Mesenchymal stem cell (in vitro differentiated cells and primary cell): ENCODE results near the gene DNAH5.

Experiments
- DNase-seq: peaks from one replicate; pipeline ENCODE4 v3.0.0-alpha.2; 2013
- H2AFZ ChIP-seq: one replicate; pipeline ENCODE4 v1.6.1; 2013; ENCODE audit warnings: low read depth, mild to moderate bottlenecking, control low read depth, inconsistent platforms, low read length, moderate library complexity
- H2AK5ac ChIP-seq: 2 replicates; pipeline ENCODE4 v1.6.1; 2013; ENCODE audit warnings: low read length, moderate library complexity, mild to moderate bottlenecking, inconsistent platforms; ENCODE audit not compliant: severe bottlenecking
- H2BK120ac ChIP-seq: one replicate; pipeline ENCODE4 v1.6.1; 2013; ENCODE audit warnings: low read depth, mild to moderate bottlenecking, inconsistent platforms, low read length, moderate library complexity
- H2BK12ac ChIP-seq, 2 experiments: one replicate each; pipeline ENCODE4 v1.6.1; 2013; ENCODE audit warnings: inconsistent platforms in 2 of 2, low read length in 2 of 2, mild to moderate bottlenecking in 2 of 2, moderate library complexity in 2 of 2, control low read depth in 1 of 2
- H2BK15ac ChIP-seq: one replicate; pipeline ENCODE4 v1.6.1; 2013; ENCODE audit warnings: mild to moderate bottlenecking, low read depth, inconsistent platforms; ENCODE audit not compliant: poor library complexity, severe bottlenecking
- H2BK5ac ChIP-seq: 2 replicates; pipeline ENCODE4 v1.6.1; 2013; ENCODE audit warnings: low read depth, mild to moderate bottlenecking, low read length, control low read depth, inconsistent platforms; ENCODE audit not compliant: poor library complexity, severe bottlenecking
- H3K14ac ChIP-seq, 2 experiments: one replicate each; pipeline ENCODE4 v1.6.1; 2013; ENCODE audit warnings: inconsistent platforms in 2 of 2, low read length in 2 of 2, control low read depth in 1 of 2, mild to moderate bottlenecking in 1 of 2, moderate library complexity in 1 of 2
- H3K18ac ChIP-seq, 2 experiments: one replicate each; pipeline ENCODE4 v1.6.1; 2013; ENCODE audit warnings: inconsistent platforms in 2 of 2, low read length in 2 of 2, control low read depth in 1 of 2, low read depth in 1 of 2, mild to moderate bottlenecking in 1 of 2
- H3K23ac ChIP-seq, 2 experiments: one replicate each; pipeline ENCODE4 v1.6.1; 2013; ENCODE audit warnings: inconsistent platforms in 2 of 2, low read length in 2 of 2, mild to moderate bottlenecking in 2 of 2, moderate library complexity in 2 of 2, control low read depth in 1 of 2
- H3K27ac ChIP-seq: 2 replicates; pipeline ENCODE4 v1.5.1; 2013; ENCODE audit warnings: mild to moderate bottlenecking, moderate library complexity, low read length, control low read depth, inconsistent platforms; ENCODE audit not compliant: poor library complexity, severe bottlenecking
- H3K27me3 ChIP-seq, 2 experiments: 2 replicates each; pipeline versions ENCODE4 v1.6.1 to v1.7.0; 2013; ENCODE audit warnings: low read length in 2 of 2, mild to moderate bottlenecking in 2 of 2, moderate library complexity in 2 of 2, control low read depth in 1 of 2, inconsistent platforms in 1 of 2; ENCODE audit not compliant: control insufficient read depth in 1 of 2, insufficient read depth in 1 of 2
- H3K36me3 ChIP-seq, 2 experiments: 2 replicates each; pipeline versions ENCODE4 v1.6.1 to v1.7.0; 2013; ENCODE audit warnings: low read length in 2 of 2, control low read depth in 1 of 2, inconsistent platforms in 1 of 2, low read depth in 1 of 2, mild to moderate bottlenecking in 1 of 2; ENCODE audit not compliant: insufficient read depth in 2 of 2, control insufficient read depth in 1 of 2
- H3K4ac ChIP-seq, 2 experiments: one replicate each; pipeline ENCODE4 v1.6.1; 2013; ENCODE audit warnings: inconsistent platforms in 2 of 2, low read length in 2 of 2, mild to moderate bottlenecking in 2 of 2, moderate library complexity in 2 of 2, control low read depth in 1 of 2, low read depth in 1 of 2
- H3K4me1 ChIP-seq: 2 replicates; pipeline ENCODE4 v1.6.1; 2013; ENCODE audit warnings: low read depth, low read length, control low read depth; ENCODE audit not compliant: control insufficient read depth, insufficient read depth
- H3K4me2 ChIP-seq: 2 replicates; pipeline ENCODE4 v1.6.1; 2013; ENCODE audit warnings: low read length, mild to moderate bottlenecking, inconsistent platforms; ENCODE audit not compliant: poor library complexity, severe bottlenecking
- H3K4me3 ChIP-seq, 2 experiments: 2 replicates each; pipeline versions ENCODE4 v1.5.1 to v1.7.0; 2013; ENCODE audit warnings: low read length in 2 of 2, mild to moderate bottlenecking in 2 of 2, control low read depth in 1 of 2, low read depth in 1 of 2; ENCODE audit not compliant: insufficient read depth in 1 of 2
- H3K79me1 ChIP-seq: replicated peaks from 2 replicates; pipeline ENCODE4 v1.6.1; 2013; ENCODE audit warnings: mild to moderate bottlenecking, control low read depth, low read length, inconsistent platforms; ENCODE audit not compliant: poor library complexity, severe bottlenecking
- H3K9ac ChIP-seq: 2 replicates; pipeline ENCODE4 v1.7.0; 2013; ENCODE audit warnings: mild to moderate bottlenecking, low read length, moderate library complexity
- H3K9me3 ChIP-seq: 2 replicates; pipeline ENCODE4 v1.7.0; 2013; ENCODE audit warnings: mild to moderate bottlenecking, low read length; ENCODE audit not compliant: control insufficient read depth
- H4K8ac ChIP-seq: one replicate; pipeline ENCODE4 v1.6.1; 2013; ENCODE audit warnings: inconsistent platforms, mild to moderate bottlenecking, low read length, moderate library complexity
- H4K91ac ChIP-seq: one replicate; pipeline ENCODE4 v1.6.1; 2013; ENCODE audit warnings: mild to moderate bottlenecking, low read length, inconsistent platforms
- WGBS: methylation state at CpG from one replicate; pipeline ENCODE4 v1.1.7; 2013; ENCODE audit warnings: mixed read lengths; 5-methylcytosine and 5-hydroxymethylcytosine counted together

DNAH5 gene

GRCh38 chr5:13692172-13692571 lies 252.3 kb downstream of the DNAH5 start:
- Histone ChIP-seq H3K4ac (no peak overlapping the region), H3K4me3 (no peak overlapping the region), H3K23ac (no peak overlapping the region), H3K14ac (no peak overlapping the region), H2AK5ac (no peak overlapping the region), H3K18ac (no peak overlapping the region), H3K79me1 (no peaks in the 10 kb centered on the region), H4K91ac (no peak overlapping the region), H3K27ac (no peak overlapping the region), H3K36me3 (no peaks in the 10 kb centered on the region), H2BK120ac (no peak overlapping the region), H3K9ac (no peak overlapping the region), H3K27me3 (no peaks in the 10 kb centered on the region), H2BK12ac (no peak overlapping the region), H3K4me1 (peaks cover 5% of the 10 kb centered on the region), H4K8ac (no peak overlapping the region), H2AFZ (no peak overlapping the region), H2BK5ac (no peak overlapping the region), H3K4me2 (no peak overlapping the region), H2BK15ac (no peak overlapping the region), H3K9me3 (peaks cover 10% of the 10 kb centered on the region)
- DNase-seq = no peak

GRCh38 chr5:13676531-13676930 lies 268.0 kb downstream of the DNAH5 start:
- Histone ChIP-seq H3K23ac (no peak overlapping the region), H3K27ac (no peak overlapping the region), H3K9ac (no peak overlapping the region), H3K27me3 (no peaks in the 10 kb centered on the region), H2BK120ac (no peak overlapping the region), H3K18ac (no peak overlapping the region), H3K79me1 (no peaks in the 10 kb centered on the region), H2AFZ (no peak overlapping the region), H3K4me1 (no peaks in the 10 kb centered on the region), H4K8ac (no peak overlapping the region), H3K4me2 (no peak overlapping the region), H3K14ac (no peak overlapping the region), H2BK12ac (no peak overlapping the region), H2BK15ac (no peak overlapping the region), H4K91ac (no peak overlapping the region), H2BK5ac (no peak overlapping the region), H2AK5ac (no peak overlapping the region), H3K9me3 (no peaks in the 10 kb centered on the region), H3K4ac (no peak overlapping the region), H3K36me3 (no peaks in the 10 kb centered on the region), H3K4me3 (no peak overlapping the region)
- DNase-seq = no peak
- 80% methylated on average over 1 of the region's 4 CpGs for WGBS

- H4K8ac ChIP-seq = no peak overlapping the region
- no peak overlapping the region for H3K4me2 ChIP-seq
- H2AK5ac ChIP-seq = no peak overlapping the region
- no peak overlapping the region for H3K18ac ChIP-seq
- no peak overlapping the region for H2BK5ac ChIP-seq
- H3K27ac ChIP-seq = no peak overlapping the region
- no peak overlapping the region for H2BK120ac ChIP-seq
- no peak overlapping the region for H3K4me3 ChIP-seq
- H2AFZ ChIP-seq = no peak overlapping the region
- no peak overlapping the region for H4K91ac ChIP-seq
- H2BK15ac ChIP-seq = no peak overlapping the region
- no peak overlapping the region for H2BK12ac ChIP-seq
- no peak overlapping the region for H3K14ac ChIP-seq
- no peak overlapping the region for H3K23ac ChIP-seq
- no peaks in the 10 kb centered on the region for H3K4me1 ChIP-seq
- no peaks in the 10 kb centered on the region for H3K79me1 ChIP-seq
- H3K9me3 ChIP-seq = no peaks in the 10 kb centered on the region
- no peaks in the 10 kb centered on the region for H3K27me3 ChIP-seq
- no peak overlapping the region for H3K4ac ChIP-seq
- no peak overlapping the region for H3K9ac ChIP-seq
- DNase-seq = no peak
- H3K36me3 ChIP-seq = no peaks in the 10 kb centered on the region
These were observed 270.1 kb downstream of the DNAH5 start for GRCh38 chr5:13674391-13674790.

- H2BK120ac ChIP-seq = no peak overlapping the region
- H4K8ac ChIP-seq = no peak overlapping the region
- no peak overlapping the region for H4K91ac ChIP-seq
- H2BK12ac ChIP-seq = no peak overlapping the region
- H2AK5ac ChIP-seq = no peak overlapping the region
- no peak overlapping the region for H3K18ac ChIP-seq
- H2AFZ ChIP-seq = no peak overlapping the region
- no peak overlapping the region for H3K9ac ChIP-seq
- H3K4me3 ChIP-seq = no peak overlapping the region
- no peak overlapping the region for H3K14ac ChIP-seq
- no peak overlapping the region for H2BK5ac ChIP-seq
- no peaks in the 10 kb centered on the region for H3K36me3 ChIP-seq
- H3K4ac ChIP-seq = no peak overlapping the region
- no peaks in the 10 kb centered on the region for H3K9me3 ChIP-seq
- H3K23ac ChIP-seq = no peak overlapping the region
- H3K4me1 ChIP-seq = no peaks in the 10 kb centered on the region
- no peaks in the 10 kb centered on the region for H3K79me1 ChIP-seq
- 45% methylated on average over 2 of the region's 3 CpGs for WGBS
- H3K27ac ChIP-seq = no peak overlapping the region
- DNase-seq = no peak
- H2BK15ac ChIP-seq = no peak overlapping the region
- no peak overlapping the region for H3K4me2 ChIP-seq
- H3K27me3 ChIP-seq = no peaks in the 10 kb centered on the region
These were observed 271.0 kb downstream of the DNAH5 start for GRCh38 chr5:13673511-13673910.
